Measurements from ENCODE around the gene CHORDC1.

- no peak for TF ChIP-seq CTCF (IDR thresholded peaks at IDR 0.05; ENCODE audit: control extremely low read depth in 1 of 3, insufficient read depth in 1 of 3, low read depth in 1 of 3, low read length in 3 of 3)
- no peak for TF ChIP-seq YY1 (IDR thresholded peaks at IDR 0.05; ENCODE audit: low read depth, low read length)
- no peak for TF ChIP-seq CEBPB (IDR thresholded peaks at IDR 0.05; ENCODE audit: low read depth, low read length)
- TF ChIP-seq PHF8 (conservative IDR thresholded peaks at IDR 0.05; ENCODE audit: low read depth, low read length) = no peak
- no peak for TF ChIP-seq BCL11A (IDR thresholded peaks at IDR 0.05; ENCODE audit: low read depth in 2 of 2, low read length in 2 of 2)
- TF ChIP-seq POLR2A (IDR thresholded peaks at IDR 0.05; ENCODE audit: control extremely low read depth in 1 of 2, low read depth in 2 of 2, low read length in 2 of 2) = no peak
Measured at GRCh38 chr11:90213322-90213721, 9.5 kb downstream of the CHORDC1 start.
